K562 (cell line): ENCODE measurements around the gene DDAH2. TPM values are rescaled to one million over a fixed set of nuclear protein-coding genes. Genes with fewer than 3 reads are reported as not detected.

ENCODE experiments used
- BACH1 ChIP-seq: fragments of 200-800 bp; sonication (Bioruptor generic); IDR thresholded peaks from 2 replicates; pipeline ENCODE4 v1.6.1; 2016; ENCODE audit warnings: missing genetic modification characterization, missing compliant biosample characterization
- BRD4 ChIP-seq: fragments of 200-600 bp; sonication (generic); IDR thresholded peaks from 2 replicates; pipeline ENCODE4 v1.6.1; 2017; ENCODE audit warnings: inconsistent platforms
- CBFB ChIP-seq: sonication (generic); formaldehyde crosslinking; IDR thresholded peaks from 2 replicates; pipeline ENCODE4 v1.4.0; 2020; ENCODE audit warnings: mild to moderate bottlenecking, missing genetic modification reagents
- CXXC5 ChIP-seq: fragments of 250-450 bp; sonication (Bioruptor Pico); IDR thresholded peaks from 2 replicates; pipeline ENCODE4 v1.8.0; 2022; ENCODE audit warnings: inconsistent platforms, mild to moderate bottlenecking, moderate library complexity
- FOXA1 ChIP-seq: fragments of 450-650 bp; IDR thresholded peaks from 2 replicates; pipeline ENCODE4 v1.6.1; 2016; ENCODE audit warnings: mild to moderate bottlenecking, borderline replicate concordance
- FUS ChIP-seq: fragments of 200-400 bp; formaldehyde crosslinking; optimal IDR thresholded peaks from 2 replicates; pipeline ENCODE3; 2017; ENCODE audit warnings: low read depth, low read length
- HDAC1 ChIP-seq, 2 experiments: fragments of 450-650 bp; IDR thresholded peaks; 2 replicates each; pipeline ENCODE4 v1.6.1; 2016 to 2017; ENCODE audit warnings: inconsistent platforms in 1 of 2, mild to moderate bottlenecking in 1 of 2, moderate library complexity in 1 of 2
- MEIS2 ChIP-seq: fragments of 450-650 bp; IDR thresholded peaks from 2 replicates; pipeline ENCODE4 v1.6.1; 2014; ENCODE audit warnings: mild to moderate bottlenecking; ENCODE audit not compliant: partially characterized antibody
- MTA1 ChIP-seq: fragments of 450-650 bp; IDR thresholded peaks from 2 replicates; pipeline ENCODE4 v1.6.1; 2017; ENCODE audit warnings: borderline replicate concordance
- MYNN ChIP-seq, 2 experiments: sonication (generic); formaldehyde crosslinking in 1 of 2; IDR thresholded peaks; 2 replicates each; pipeline versions ENCODE4 v1.5.0 to v1.6.1; 2016 to 2020; ENCODE audit warnings: antibody characterized with exemption in 1 of 2, missing genetic modification reagents in 1 of 2
- RFX1 ChIP-seq: fragments of 450-650 bp; IDR thresholded peaks from 2 replicates; pipeline ENCODE4 v1.6.1; 2016; ENCODE audit warnings: mild to moderate bottlenecking, moderate library complexity
- SIN3B ChIP-seq: fragments of 450-650 bp; IDR thresholded peaks from 2 replicates; pipeline ENCODE4 v1.6.1; 2017; ENCODE audit warnings: low read depth, mild to moderate bottlenecking, moderate library complexity
- TAF9B ChIP-seq: fragments of 450-650 bp; IDR thresholded peaks from 2 replicates; pipeline ENCODE4 v1.6.1; 2018; ENCODE audit warnings: mild to moderate bottlenecking; ENCODE audit not compliant: partially characterized antibody
- TBL1XR1 ChIP-seq, 2 experiments: IDR thresholded peaks; 2 replicates each; pipeline ENCODE4 v1.6.1; 2012; ENCODE audit warnings: improper control_type of control experiment in 2 of 2, low read length in 2 of 2, mild to moderate bottlenecking in 1 of 2
- TBP ChIP-seq: optimal IDR thresholded peaks from 2 replicates; pipeline ENCODE3; 2011; ENCODE audit warnings: low read depth, low read length, improper control_type of control experiment
- THRAP3 ChIP-seq: fragments of 450-650 bp; IDR thresholded peaks from 2 replicates; pipeline ENCODE4 v1.6.1; 2016; ENCODE audit warnings: mild to moderate bottlenecking, inconsistent platforms, borderline replicate concordance
- ZBTB1 ChIP-seq: sonication (generic); formaldehyde crosslinking; IDR thresholded peaks from 2 replicates; pipeline ENCODE4 v1.8.1; 2023; ENCODE audit warnings: missing genetic modification reagents, low read depth, mild to moderate bottlenecking, borderline replicate concordance
- ZBTB17 ChIP-seq: fragments of 450-650 bp; formaldehyde crosslinking; IDR thresholded peaks from 2 replicates; pipeline ENCODE4 v1.4.0; 2020; ENCODE audit warnings: mild to moderate bottlenecking
- ZC3H11A ChIP-seq: IDR thresholded peaks from 2 replicates; pipeline ENCODE4 v1.6.1; 2012; ENCODE audit warnings: low read depth, low read length, improper control_type of control experiment
- ZKSCAN3 ChIP-seq: fragments of 250-450 bp; sonication (Bioruptor Pico); IDR thresholded peaks from 2 replicates; pipeline ENCODE4 v1.4.0; 2020
- ZKSCAN8 ChIP-seq: fragments of 200-800 bp; sonication (Bioruptor generic); IDR thresholded peaks from 2 replicates; pipeline ENCODE4 v1.6.1; 2016; ENCODE audit warnings: missing genetic modification characterization, missing compliant biosample characterization
- ZNF140 ChIP-seq: fragments of 250-450 bp; sonication (Bioruptor Pico); IDR thresholded peaks from 2 replicates; pipeline ENCODE4 v1.8.0; 2021; ENCODE audit warnings: moderate library complexity, mild to moderate bottlenecking, inconsistent platforms
- ZNF699 ChIP-seq: fragments of 250-450 bp; sonication (Bioruptor Pico); IDR thresholded peaks from 2 replicates; pipeline ENCODE4 v1.8.0; 2021; ENCODE audit warnings: mild to moderate bottlenecking, moderate library complexity; ENCODE audit not compliant: insufficient replicate concordance
- ZNF780A ChIP-seq: fragments of 250-450 bp; sonication (Bioruptor Pico); IDR thresholded peaks from 2 replicates; pipeline ENCODE4 v1.5.0; 2021; ENCODE audit warnings: mild to moderate bottlenecking
- ZNF79 ChIP-seq: fragments of 250-450 bp; sonication (Bioruptor Pico); IDR thresholded peaks from 2 replicates; pipeline ENCODE4 v1.4.0; 2020; ENCODE audit warnings: low read depth, mild to moderate bottlenecking, moderate library complexity
- polyA plus RNA-seq, 8 experiments: library from polyadenylated mRNA; depleted of rRNA in 4 of 8; stranded (reverse) in 5 of 8; unstranded in 3 of 8; fragments of >200 nt; fragmentation: Nextera tagmentation in 2 of 8; fragmentation: Illumina TruSeq in 1 of 8; extraction: Ambion mirVana in 2 of 8; extraction: Trizol in 1 of 8; gene quantifications; 2 replicates each; pipeline versions ENCODE4 v1.2.1 to v1.2.3, GENCODE V29; 2011 to 2014; ENCODE audit warnings: inconsistent platforms in 1 of 8, missing spikeins in 1 of 8
- total RNA-seq, 7 experiments: library from RNA; depleted of rRNA in 6 of 7; stranded (reverse); fragments of >200 nt in 6 of 7; fragmentation: Illumina TruSeq in 2 of 7; extraction: Trizol in 2 of 7; gene quantifications; 2 replicates each; pipeline versions ENCODE4 v1.2.1 to v1.2.3, GENCODE V29; 2011 to 2021; ENCODE audit warnings: low replicate concordance in 1 of 7
- TF ChIP-seq, protein P1 (sequence below), 2 experiments: fragments of 450-650 bp; conservative IDR thresholded peaks; 2 replicates each; pipeline ENCODE4 v1.6.1; 2017; ENCODE audit warnings: mild to moderate bottlenecking in 2 of 2, moderate library complexity in 2 of 2
- TF ChIP-seq, protein P2 (sequence below), 2 experiments: IDR thresholded peaks; 2 replicates each; pipeline ENCODE4 v1.6.1; 2011; ENCODE audit warnings: borderline replicate concordance in 1 of 2, control low read depth in 1 of 2, low read depth in 1 of 2, low read length in 1 of 2, mild to moderate bottlenecking in 1 of 2, mixed read lengths in 1 of 2, moderate library complexity in 1 of 2; ENCODE audit not compliant: insufficient read depth in 1 of 2, insufficient read length in 1 of 2, poor library complexity in 1 of 2, severe bottlenecking in 1 of 2; ENCODE audit errors: extremely low read depth in 1 of 2

Gene DDAH2
- total and polyA plus RNA-seq, 9 of the 15 experiments (the other 6 are each of a cell fraction or from before 2014, with no cell fraction given), result 1.8 to 45.4 (median 21.4) TPM

DNA sequence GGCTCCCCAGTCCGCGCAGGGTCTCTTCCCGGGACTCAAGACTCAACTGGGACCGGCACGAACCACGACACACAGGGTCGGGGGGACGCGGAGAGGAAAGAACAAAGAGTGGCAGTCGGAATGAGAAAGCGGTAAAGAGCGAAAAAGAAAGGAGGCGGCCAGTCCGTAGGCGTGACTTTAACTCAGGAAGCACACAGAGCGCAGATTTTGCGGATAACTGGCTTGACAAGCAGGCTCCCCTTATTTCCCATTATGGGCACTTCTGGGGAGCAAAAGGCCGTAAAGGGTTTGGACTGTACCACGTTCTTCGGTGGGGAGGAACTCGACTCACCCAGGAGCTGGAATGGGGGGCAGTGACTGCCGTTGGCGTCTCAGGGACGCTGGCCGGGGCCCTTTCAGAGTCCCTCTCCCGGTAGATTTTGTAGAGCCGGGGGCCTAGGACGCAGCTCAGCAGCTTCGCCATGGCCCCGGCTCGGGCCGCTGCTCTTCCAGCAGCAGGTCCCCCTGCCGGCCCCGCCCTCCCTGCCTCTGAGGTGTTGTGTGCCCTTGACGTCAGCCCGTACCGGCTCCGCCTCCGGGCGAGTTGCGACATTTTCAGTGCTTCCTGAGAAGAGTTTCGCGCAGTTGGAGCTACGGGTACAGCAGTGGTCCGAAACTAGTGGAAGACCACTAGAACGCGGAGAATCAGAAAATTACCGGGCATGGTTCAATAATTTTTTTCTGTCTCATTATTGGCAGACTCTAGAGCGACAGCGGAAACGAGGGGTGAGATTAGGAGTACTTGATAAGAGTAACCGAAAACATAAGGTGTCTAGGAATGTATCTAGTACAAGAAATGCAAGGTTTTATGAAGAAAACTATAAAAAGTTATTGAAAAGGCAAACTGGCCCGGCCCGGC lies 26.0 kb downstream of the DDAH2 start, which contains the start of gene ABHD16A (continued):
- TF ChIP-seq MYNN (IDR thresholded peaks at IDR 0.05), result 0 out of 2 replicates have a peak, but pooled peaks have one; percentile 79
- no peak for TF ChIP-seq MYNN (CRISPR knock-in tag; IDR thresholded peaks at IDR 0.05)
- TF ChIP-seq MEIS2, result peak; percentile 49
- TF ChIP-seq ZNF780A (CRISPR knock-in tag), result no peak
- TF ChIP-seq RFX1, result no peak
- no peak for TF ChIP-seq ZNF79 (CRISPR knock-in tag)
- TF ChIP-seq THRAP3, result no peak
- TF ChIP-seq, protein P1, sequence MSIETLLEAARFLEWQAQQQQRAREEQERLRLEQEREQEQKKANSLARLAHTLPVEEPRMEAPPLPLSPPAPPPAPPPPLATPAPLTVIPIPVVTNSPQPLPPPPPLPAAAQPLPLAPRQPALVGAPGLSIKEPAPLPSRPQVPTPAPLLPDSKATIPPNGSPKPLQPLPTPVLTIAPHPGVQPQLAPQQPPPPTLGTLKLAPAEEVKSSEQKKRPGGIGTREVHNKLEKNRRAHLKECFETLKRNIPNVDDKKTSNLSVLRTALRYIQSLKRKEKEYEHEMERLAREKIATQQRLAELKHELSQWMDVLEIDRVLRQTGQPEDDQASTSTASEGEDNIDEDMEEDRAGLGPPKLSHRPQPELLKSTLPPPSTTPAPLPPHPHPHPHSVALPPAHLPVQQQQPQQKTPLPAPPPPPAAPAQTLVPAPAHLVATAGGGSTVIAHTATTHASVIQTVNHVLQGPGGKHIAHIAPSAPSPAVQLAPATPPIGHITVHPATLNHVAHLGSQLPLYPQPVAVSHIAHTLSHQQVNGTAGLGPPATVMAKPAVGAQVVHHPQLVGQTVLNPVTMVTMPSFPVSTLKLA (conservative IDR thresholded peaks at IDR 0.05), result peak; percentile 76 to 91
- peak; percentile 71 for TF ChIP-seq MTA1
- peak; percentile 89 for TF ChIP-seq BRD4
- TF ChIP-seq CBFB (CRISPR knock-in tag), result no peak
- TF ChIP-seq FUS, result no peak
- TF ChIP-seq TAF9B, result peak; percentile 74
- TF ChIP-seq ZNF699 (CRISPR knock-in tag), result no peak
- TF ChIP-seq, protein P2, sequence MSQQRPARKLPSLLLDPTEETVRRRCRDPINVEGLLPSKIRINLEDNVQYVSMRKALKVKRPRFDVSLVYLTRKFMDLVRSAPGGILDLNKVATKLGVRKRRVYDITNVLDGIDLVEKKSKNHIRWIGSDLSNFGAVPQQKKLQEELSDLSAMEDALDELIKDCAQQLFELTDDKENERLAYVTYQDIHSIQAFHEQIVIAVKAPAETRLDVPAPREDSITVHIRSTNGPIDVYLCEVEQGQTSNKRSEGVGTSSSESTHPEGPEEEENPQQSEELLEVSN (IDR thresholded peaks at IDR 0.05; ENCODE audit: borderline replicate concordance in 1 of 2, extremely low read depth in 1 of 2, insufficient read depth in 1 of 2, insufficient read length in 1 of 2, low read depth in 1 of 2, low read length in 1 of 2, poor library complexity in 1 of 2, severe bottlenecking in 1 of 2), result peak; percentile 21 to 46
- TF ChIP-seq ZKSCAN8 (CRISPR knock-in tag), result 0 out of 2 replicates have a peak, but pooled peaks have one; percentile 53
- peak; percentile 88 for TF ChIP-seq CXXC5 (CRISPR knock-in tag)
- peak; percentile 31; the same call in 1 of the 2 replicates for TF ChIP-seq ZBTB1 (CRISPR knock-in tag)
- TF ChIP-seq ZKSCAN3 (CRISPR knock-in tag), result no peak
- peak; percentile 66; the same call in 1 of the 2 replicates for TF ChIP-seq SIN3B
- peak; percentile 62 for TF ChIP-seq ZC3H11A
- peak; percentile 97 for TF ChIP-seq ZBTB17 (CRISPR knock-in tag)
- peak; percentile 93 for TF ChIP-seq TBP
- TF ChIP-seq ZNF140 (CRISPR knock-in tag), result no peak
- TF ChIP-seq BACH1 (tag), result peak; percentile 60; the same call in 1 of the 2 replicates
- TF ChIP-seq TBL1XR1 (IDR thresholded peaks at IDR 0.05; ENCODE audit: low read length in 2 of 2), result peak; percentile 78 to 88
- TF ChIP-seq FOXA1, result no peak
- peak in 1 of 2 experiments; percentile 91; a peak in 2 of 4 replicates for TF ChIP-seq HDAC1 (IDR thresholded peaks at IDR 0.05)
